ENCODE results near the gene TMEM151A. TPM values are rescaled to one million over a fixed set of nuclear protein-coding genes. Genes with fewer than 3 reads are reported as not detected.

TMEM151A gene
- total RNA-seq, 2 experiments from 2014 or later, result 0.11 to 0.14 TPM

- Mint-ChIP-seq H3K9me3 (peaks cover 2% of the 10 kb centered on the region), H3K27me3 (peaks cover 5% of the 10 kb centered on the region), H3K36me3 (ENCODE audit: low read depth) (peaks cover 56% of the 10 kb centered on the region), H3K27ac (peak within 1 kb of the TSS; percentile 94), H3K4me3 (peak within 1 kb of the TSS; percentile 97), H3K4me1 (ENCODE audit: low read depth) (peaks cover 48% of the 10 kb centered on the region)
- DNase-seq, result peak; percentile 86 to 98 (median 96)
- peak within 1 kb of the TSS; percentile 75 to 78 for H3K27ac ChIP-seq (ENCODE audit: low read depth in 1 of 2, low read length in 2 of 2)
- no peak for TF ChIP-seq CTCF (IDR thresholded peaks at IDR 0.05)
- ChIA-PET CTCF (interaction anchor here (1.2 to 4.2 kb wide), 6 partner anchors 19 to 94 kb away, joined by 4 to 24 read pairs (median 5); partner anchors contain the start of gene MRPL11), POLR2A (interaction anchor here (0.6 to 6.3 kb wide), 11 partner anchors 9 to 1248 kb away, joined by 3 to 46 read pairs (median 4); partner anchors contain the start of genes CD248, MRPL11, RIN1 and SLC29A2)
- no peaks in the 10 kb centered on the region for H3K9me3 ChIP-seq (ENCODE audit: control insufficient read depth in 1 of 2, insufficient read depth in 1 of 2, low read length in 2 of 2)
- intact Hi-C loops (cut with DNase I, micrococcal nuclease), result loop anchor here (1.0 to 10.0 kb wide), 7 partner anchors 16 to 1260 kb away; partner anchors contain the start of genes RCE1 (in 2 of the 2), CDCA5 (in 1 of the 2), SLC29A2 (in 1 of the 2) and ZFPL1 (in 1 of the 2)
- peak within 1 kb of the TSS; percentile 100 for H3K4me3 ChIP-seq (ENCODE audit: low read length)
- peaks cover 30% of the 10 kb centered on the region for H3K36me3 ChIP-seq (ENCODE audit: insufficient read depth, low read length)
- H3K27me3 ChIP-seq (ENCODE audit: control insufficient read depth in 1 of 2, insufficient read depth in 2 of 2, low read length in 2 of 2), result no peaks in the 10 kb centered on the region
- H3K4me1 ChIP-seq (ENCODE audit: insufficient read depth, low read length), result peaks cover 56% of the 10 kb centered on the region
- peak; percentile 80 for ATAC-seq (ENCODE audit: poor library complexity)
Measured at GRCh38 chr11:66344550-66345315, 53.0 kb downstream of the TMEM151A start, which contains the start of gene BRMS1. BRMS1 (minus strand) TSS chr11:66345104; CDS start chr11:66342234, 2,870 bp downstream.

DNA sequence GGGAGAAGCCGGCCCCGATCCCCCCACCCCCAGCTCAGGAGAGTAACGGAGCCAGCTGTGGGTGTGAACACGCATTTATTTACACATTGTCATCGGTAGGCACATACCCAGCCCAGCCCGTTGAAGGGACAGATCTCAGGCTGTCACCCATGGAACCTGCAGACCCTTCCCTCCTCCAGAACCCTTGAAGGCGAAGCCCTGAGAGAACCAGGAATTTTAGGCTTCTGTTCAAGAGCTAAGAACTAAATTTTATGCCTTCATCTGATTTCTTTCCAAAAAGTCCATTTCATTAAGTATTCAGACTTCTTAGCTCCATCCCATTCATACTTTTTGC is 53.6 kb downstream of the TMEM151A start:
- ChIA-PET POLR2A (interaction anchor here (0.8 to 6.3 kb wide), 10 partner anchors 10 to 1249 kb away, joined by 3 to 46 read pairs (median 6); partner anchors contain the start of genes CD248, MRPL11, RIN1 and SLC29A2), CTCF (interaction anchor here (1.2 to 4.2 kb wide), 4 partner anchors 33 to 94 kb away, joined by 4 to 24 read pairs (median 6); partner anchors contain the start of gene MRPL11)
- Histone ChIP-seq H3K9me3 (ENCODE audit: control insufficient read depth in 1 of 2, insufficient read depth in 1 of 2, low read length in 2 of 2) (no peaks in the 10 kb centered on the region), H3K36me3 (ENCODE audit: insufficient read depth, low read length) (peaks cover 25% of the 10 kb centered on the region), H3K4me1 (ENCODE audit: insufficient read depth, low read length) (peaks cover 56% of the 10 kb centered on the region), H3K4me3 (ENCODE audit: low read length) (peak overlapping the region; percentile 100), H3K27ac (ENCODE audit: low read depth in 1 of 2, low read length in 2 of 2) (peak overlapping the region; percentile 75 to 78), H3K27me3 (ENCODE audit: control insufficient read depth in 1 of 2, insufficient read depth in 2 of 2, low read length in 2 of 2) (no peaks in the 10 kb centered on the region)
- DNase-seq (no peak), ATAC-seq (ENCODE audit: poor library complexity) (peak; percentile 25)
- H3K27me3 Mint-ChIP-seq, result peaks cover 5% of the 10 kb centered on the region
- H3K9me3 Mint-ChIP-seq, result peaks cover 2% of the 10 kb centered on the region
- H3K36me3 Mint-ChIP-seq (ENCODE audit: low read depth), result peaks cover 50% of the 10 kb centered on the region
- intact Hi-C loops (cut with DNase I, micrococcal nuclease), result loop anchor here (1.0 to 10.0 kb wide), 7 partner anchors 17 to 1260 kb away; partner anchors contain the start of genes RCE1 (in 2 of the 2), CDCA5 (in 1 of the 2), SLC29A2 (in 1 of the 2) and ZFPL1 (in 1 of the 2)
- peaks cover 48% of the 10 kb centered on the region for H3K4me1 Mint-ChIP-seq (ENCODE audit: low read depth)
- H3K4me3 Mint-ChIP-seq, result peak overlapping the region; percentile 97
- H3K27ac Mint-ChIP-seq, result peak overlapping the region; percentile 94
- TF ChIP-seq CTCF (IDR thresholded peaks at IDR 0.05), result no peak

Other genes with a start within 250 kb of the TMEM151A start
- not detected for gene GAL3ST3, start 242.7 kb upstream of the TMEM151A start, total RNA-seq
- 100 to 1,000 TPM; 182 to 196 TPM for gene SF3B2, start 239.5 kb upstream of the TMEM151A start, total RNA-seq
- gene PACS1, start 221.6 kb upstream of the TMEM151A start, total RNA-seq, result 100 to 1,000 TPM; 179 to 183 TPM
- 10 to 100 TPM; 28.6 to 30.0 TPM for gene KLC2, start 34.2 kb upstream of the TMEM151A start, total RNA-seq
- gene RAB1B, start 23.3 kb upstream of the TMEM151A start, total RNA-seq, result 10 to 100 TPM; 27.4 to 29.4 TPM
- gene CNIH2, start 13.7 kb upstream of the TMEM151A start, total RNA-seq, result 1 to 10 TPM; 4.1 to 6.2 TPM
- gene YIF1A, start 2.8 kb upstream of the TMEM151A start, total RNA-seq, result 10 to 100 TPM; 17.4 to 21.1 TPM
- 1 to 10 TPM; 3.3 to 3.4 TPM for gene CD248, start 25.1 kb downstream of the TMEM151A start, total RNA-seq
- 1 to 10 TPM; 1.2 to 1.6 TPM for gene RIN1, start 44.5 kb downstream of the TMEM151A start, total RNA-seq
- gene BRMS1, start 53.2 kb downstream of the TMEM151A start, total RNA-seq, result 10 to 100 TPM; 52.7 to 58.4 TPM
- 1 to 10 TPM; 1.9 to 2.0 TPM for gene B4GAT1, start 55.7 kb downstream of the TMEM151A start, total RNA-seq
- gene SLC29A2, start 79.9 kb downstream of the TMEM151A start, total RNA-seq, result 1 to 10 TPM; 9.7 TPM
- not detected for gene NPAS4, start 129.1 kb downstream of the TMEM151A start, total RNA-seq
- gene MRPL11, start 147.0 kb downstream of the TMEM151A start, total RNA-seq, result 10 to 100 TPM; 17.7 to 21.0 TPM
- gene PELI3, start 175.0 kb downstream of the TMEM151A start, total RNA-seq, result 10 to 100 TPM; 20.7 to 23.8 TPM
- 10 to 100 TPM; 16.9 to 17.7 TPM for gene DPP3, start 188.5 kb downstream of the TMEM151A start, total RNA-seq
- 10 to 100 TPM; 11.7 to 11.9 TPM for gene BBS1, start 218.7 kb downstream of the TMEM151A start, total RNA-seq